DND-41 (cell line): Measurements from ENCODE around the gene RAB40A.

ENCODE experiments used
- EZH2 ChIP-seq: IDR thresholded peaks from 3 replicates; pipeline ENCODE4 v1.6.1; 2012; ENCODE audit warnings: borderline replicate concordance, low read depth, mild to moderate bottlenecking, moderate library complexity, low read length, inconsistent platforms; ENCODE audit not compliant: severe bottlenecking
- TF ChIP-seq, protein P1 (sequence below): IDR thresholded peaks from 2 replicates; pipeline ENCODE4 v1.5.1; 2012; ENCODE audit warnings: borderline replicate concordance, low read length, moderate library complexity, mild to moderate bottlenecking; ENCODE audit not compliant: poor library complexity, severe bottlenecking; ENCODE audit errors: extremely low read depth

DNA sequence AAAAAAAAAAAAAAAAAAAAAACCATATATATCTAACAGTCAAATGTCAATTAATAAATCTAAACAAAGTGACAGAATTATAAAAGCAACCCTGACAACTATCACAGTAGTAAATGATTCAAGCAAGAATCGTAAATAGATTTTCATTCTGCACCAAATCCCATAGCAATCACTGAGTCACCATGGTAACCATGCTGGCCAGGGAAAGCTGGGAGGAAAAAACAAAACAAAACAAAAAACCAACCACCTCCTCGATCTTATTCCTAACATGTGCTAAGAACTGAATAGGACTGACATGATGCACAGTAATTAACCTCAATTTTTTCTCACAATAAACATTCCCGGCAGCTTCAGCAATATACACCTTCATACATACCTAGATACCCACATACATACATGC is 30.6 kb upstream of the RAB40A start:
- TF ChIP-seq, protein P1, sequence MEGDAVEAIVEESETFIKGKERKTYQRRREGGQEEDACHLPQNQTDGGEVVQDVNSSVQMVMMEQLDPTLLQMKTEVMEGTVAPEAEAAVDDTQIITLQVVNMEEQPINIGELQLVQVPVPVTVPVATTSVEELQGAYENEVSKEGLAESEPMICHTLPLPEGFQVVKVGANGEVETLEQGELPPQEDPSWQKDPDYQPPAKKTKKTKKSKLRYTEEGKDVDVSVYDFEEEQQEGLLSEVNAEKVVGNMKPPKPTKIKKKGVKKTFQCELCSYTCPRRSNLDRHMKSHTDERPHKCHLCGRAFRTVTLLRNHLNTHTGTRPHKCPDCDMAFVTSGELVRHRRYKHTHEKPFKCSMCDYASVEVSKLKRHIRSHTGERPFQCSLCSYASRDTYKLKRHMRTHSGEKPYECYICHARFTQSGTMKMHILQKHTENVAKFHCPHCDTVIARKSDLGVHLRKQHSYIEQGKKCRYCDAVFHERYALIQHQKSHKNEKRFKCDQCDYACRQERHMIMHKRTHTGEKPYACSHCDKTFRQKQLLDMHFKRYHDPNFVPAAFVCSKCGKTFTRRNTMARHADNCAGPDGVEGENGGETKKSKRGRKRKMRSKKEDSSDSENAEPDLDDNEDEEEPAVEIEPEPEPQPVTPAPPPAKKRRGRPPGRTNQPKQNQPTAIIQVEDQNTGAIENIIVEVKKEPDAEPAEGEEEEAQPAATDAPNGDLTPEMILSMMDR: no peak
- TF ChIP-seq EZH2: no peak
